Stimulated activated CD8-positive, alpha-beta memory T cell treated with anti-CD3 and anti-CD28 coated beads, Interleukin-12 subunit alpha, Interleukin-12 subunit beta, amount 100 ng/mL, for 1 hour (primary cell): Measurements from ENCODE around the gene FOXN3.

Experiments
- DNase-seq: peaks from one replicate; pipeline ENCODE4 v3.0.0-alpha.2; 2020; ENCODE audit warnings: low read depth

Gene FOXN3

DNA sequence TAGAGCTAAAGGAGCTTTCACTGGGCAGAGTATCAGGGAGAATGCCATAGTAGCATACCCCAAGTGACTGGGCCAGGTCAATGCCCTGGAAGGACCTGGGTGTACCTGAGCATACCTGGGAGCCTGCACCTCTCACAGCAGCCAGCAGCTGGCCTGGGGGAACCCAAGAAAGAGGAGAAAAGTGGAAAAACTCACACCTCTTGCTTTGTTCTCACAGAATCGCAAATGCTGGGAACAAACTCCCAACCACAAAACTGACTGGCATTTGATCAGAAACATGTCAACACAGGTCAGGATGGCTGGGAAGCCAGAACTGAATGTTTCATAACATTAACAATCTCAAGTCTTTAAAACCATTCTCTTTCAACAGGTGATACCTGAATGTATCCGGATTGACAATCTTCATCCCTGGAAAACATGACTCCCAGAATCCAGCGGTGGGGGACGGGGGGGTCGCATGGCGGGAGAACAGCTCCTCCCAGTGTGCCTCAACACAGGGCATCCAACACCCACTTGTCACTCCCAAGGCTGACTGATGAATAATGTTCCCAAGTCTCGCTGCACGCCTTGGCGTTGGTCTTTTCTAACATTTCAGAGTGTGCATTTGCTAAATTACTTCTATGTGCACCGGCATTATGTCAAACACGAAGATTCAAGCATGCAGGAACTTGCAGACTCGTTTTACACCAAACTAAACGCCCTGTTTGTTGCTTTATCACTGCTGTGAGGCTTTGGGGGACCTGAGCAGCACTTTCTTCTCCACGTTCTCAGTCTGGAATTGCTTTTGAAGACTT lies 7.9 kb downstream of the FOXN3 start:
- DNase-seq = no peak

DNA sequence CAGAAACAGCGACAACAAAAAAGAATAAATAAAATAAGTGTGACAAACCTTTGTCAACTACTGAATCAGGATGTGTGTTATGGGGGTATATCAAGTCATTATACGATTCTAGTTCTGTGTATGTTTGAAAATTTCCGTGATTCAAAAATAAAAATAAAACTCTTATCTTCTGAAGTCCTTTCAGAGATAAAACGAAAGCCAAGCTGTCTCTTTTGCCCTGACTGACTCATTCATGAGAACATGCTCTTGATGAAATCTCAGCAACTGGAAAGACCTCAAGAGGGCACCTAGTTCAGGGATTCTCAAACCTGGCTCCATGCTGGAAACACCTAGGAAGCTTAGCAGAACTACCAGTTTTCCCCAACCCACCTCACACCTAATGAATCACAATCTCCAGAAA lies 9.2 kb downstream of the FOXN3 start:
- DNase-seq = no peak

DNA sequence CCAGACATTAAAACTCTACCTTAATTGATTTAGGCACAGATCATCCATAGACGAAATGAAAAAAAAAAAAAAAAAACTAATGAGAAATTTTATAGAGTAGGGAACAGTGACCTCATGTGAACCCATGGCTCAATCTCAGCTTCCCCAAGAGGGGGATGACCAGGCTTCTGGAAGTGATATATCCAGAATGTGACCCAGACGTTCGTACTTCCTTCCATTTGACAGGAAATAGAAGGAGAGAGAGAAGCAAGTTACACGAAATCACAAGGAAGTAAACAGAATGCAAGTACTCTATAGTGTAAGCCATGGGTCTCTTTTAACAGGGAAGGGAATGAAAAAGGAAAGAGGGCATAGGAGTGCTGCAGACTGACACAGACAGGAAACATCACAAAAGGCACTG lies 10.1 kb downstream of the FOXN3 start:
- DNase-seq = no peak

GRCh38 chr14:89406361-89406760 lies 10.7 kb downstream of the FOXN3 start:
- no peak for DNase-seq

- DNase-seq = no peak
Measured at GRCh38 chr14:89405712-89406111, 11.3 kb downstream of the FOXN3 start.

DNA sequence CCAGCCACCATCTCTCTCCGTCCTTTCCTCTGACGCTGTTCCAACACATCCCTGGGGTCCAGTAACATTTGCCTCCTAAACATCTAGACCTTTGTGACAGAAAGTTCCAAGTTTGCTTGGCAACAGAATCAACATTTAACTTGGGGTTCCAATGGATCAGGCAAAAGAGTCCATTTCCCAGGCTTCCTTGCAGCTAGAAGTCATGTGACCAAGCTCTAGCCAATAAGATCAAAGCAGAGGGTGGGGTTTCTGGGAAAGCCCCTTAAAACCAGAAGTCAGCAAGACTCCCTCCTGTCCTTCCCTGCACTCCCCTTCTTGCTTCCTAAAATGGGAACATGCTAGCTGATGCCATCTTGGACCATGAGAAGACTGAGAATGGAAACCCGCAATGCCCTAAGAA lies 14.7 kb downstream of the FOXN3 start:
- DNase-seq = no peak

GRCh38 chr14:89401761-89402160 lies 15.3 kb downstream of the FOXN3 start:
- DNase-seq = no peak

GRCh38 chr14:89401241-89401640 lies 15.8 kb downstream of the FOXN3 start:
- DNase-seq = no peak

DNA sequence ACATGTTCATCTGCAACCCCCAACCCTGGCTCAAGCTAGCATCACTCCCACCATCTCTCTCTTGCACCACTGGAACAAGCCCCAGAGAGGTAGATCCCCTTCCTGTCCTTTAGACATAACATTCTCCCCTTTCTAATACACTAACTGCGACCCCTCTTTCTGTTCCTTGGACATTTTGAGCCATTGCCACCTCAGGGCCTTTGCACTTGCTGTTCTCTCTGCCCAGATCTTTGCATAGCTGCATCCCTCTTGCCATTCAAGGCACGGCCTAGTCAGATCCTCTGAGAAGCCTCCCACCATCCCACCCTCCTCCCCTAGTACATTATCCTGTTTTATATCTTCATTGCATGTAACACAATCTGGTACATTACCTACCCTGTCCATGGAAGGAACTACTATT lies 16.5 kb downstream of the FOXN3 start:
- DNase-seq = no peak

DNA sequence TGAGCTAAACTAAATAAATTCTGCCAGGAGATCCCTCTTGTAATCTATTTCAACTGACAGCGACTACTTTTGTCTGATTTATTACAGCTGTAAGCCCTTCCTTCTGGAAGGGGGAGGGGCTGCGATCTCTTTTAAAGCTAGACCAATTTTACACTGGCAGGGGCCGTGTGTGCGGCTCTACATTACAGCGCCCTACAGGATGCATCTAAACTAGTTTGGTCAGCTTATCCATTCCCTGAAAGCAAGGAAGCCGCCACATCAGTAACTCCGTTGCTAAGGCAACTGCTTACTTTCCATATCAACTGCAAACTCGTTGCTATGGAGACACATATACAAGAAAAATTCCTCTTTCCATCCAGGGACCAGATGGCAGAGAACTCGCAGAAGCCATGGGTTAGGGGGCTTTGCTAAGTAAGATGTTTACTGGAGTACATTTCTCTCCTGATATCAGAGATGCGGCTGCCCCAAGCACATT lies 17.4 kb downstream of the FOXN3 start:
- no peak for DNase-seq

- no peak for DNase-seq
Measured at GRCh38 chr14:89399157-89399556, 17.9 kb downstream of the FOXN3 start.

- DNase-seq = no peak
Measured at GRCh38 chr14:89397569-89398230, 19.3 kb downstream of the FOXN3 start.

DNA sequence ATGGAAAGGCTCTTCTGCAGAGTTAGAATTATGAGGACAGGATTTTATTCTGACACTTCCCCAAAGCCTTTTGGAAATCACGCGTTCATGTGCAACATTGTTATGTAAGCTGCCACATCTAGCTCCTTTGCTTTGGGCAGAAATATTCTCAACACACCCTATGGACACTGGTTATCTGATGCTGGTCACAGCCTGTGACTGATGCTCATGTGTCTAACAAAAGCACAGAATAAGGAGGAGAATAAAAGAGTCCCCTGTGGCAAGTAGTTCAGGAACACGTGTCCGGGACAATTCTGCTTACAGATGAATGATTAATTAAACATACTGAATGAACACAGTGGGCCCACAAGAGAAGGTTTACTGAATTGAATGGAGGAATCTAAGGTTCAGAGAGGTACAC lies 22.1 kb downstream of the FOXN3 start:
- no peak for DNase-seq

DNA sequence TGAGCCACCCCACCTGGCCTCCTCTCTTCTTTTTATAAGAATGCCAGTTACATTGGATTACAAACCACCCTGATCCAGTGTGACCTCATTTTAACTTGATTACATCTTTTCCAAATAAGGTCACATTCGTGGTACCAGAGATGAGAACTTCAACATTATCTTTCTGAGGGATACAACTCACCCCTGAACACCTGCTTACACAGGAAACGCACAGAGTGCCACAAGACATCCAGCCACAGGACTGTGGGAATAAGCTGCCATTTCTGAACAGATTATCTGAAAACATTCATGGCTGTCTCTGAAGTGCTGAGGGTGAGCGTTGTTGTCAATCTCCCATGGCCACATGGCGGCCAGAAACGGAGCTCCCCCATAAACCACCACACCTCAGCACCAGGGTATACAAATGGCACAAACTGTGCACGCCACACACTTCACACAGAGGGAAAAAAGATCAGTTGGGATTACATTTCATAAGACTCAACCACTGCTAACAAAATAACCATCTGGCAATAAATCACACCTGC lies 23.7 kb downstream of the FOXN3 start:
- no peak for DNase-seq

DNA sequence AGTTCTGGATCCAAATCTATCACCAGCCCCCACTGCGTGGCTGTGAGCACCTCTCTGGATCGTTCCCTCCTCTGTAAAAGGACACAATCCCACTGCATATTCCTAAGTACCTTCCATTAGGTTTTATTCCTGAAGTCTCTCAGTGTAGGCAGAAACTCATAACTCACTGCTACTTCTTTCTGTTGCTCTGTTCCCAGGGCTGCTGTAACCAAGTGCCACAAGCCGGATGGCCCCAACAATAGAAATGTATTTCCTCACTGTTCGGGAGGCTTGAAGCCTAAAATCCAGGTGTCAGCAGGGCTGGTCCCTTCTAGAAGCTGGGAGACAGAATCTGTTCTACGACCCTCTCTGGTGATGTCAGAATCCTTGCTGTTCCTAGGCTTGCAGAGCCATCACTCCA lies 24.9 kb downstream of the FOXN3 start:
- DNase-seq = no peak

DNA sequence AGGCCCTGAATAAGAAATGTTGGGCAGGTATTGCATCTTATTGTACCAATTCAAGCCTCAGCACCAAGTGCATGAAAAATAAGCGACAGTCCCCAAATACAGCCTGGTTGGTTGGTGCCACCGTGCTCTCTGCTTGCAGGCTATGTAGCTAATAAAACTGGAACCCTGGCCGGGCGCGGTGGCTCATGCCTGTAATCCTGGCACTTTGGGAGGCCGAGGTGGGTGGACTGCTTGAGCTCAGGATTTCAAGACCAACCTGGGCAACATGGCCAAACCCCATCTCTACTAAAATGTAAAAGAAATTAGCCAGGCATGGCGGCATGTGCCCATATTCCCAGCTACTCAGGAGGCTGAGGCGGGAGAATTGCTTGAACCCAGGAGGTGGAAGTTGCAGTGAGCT lies 25.5 kb downstream of the FOXN3 start:
- no peak for DNase-seq

- no peak for DNase-seq
Measured at GRCh38 chr14:89391123-89391522, 25.9 kb downstream of the FOXN3 start.

- no peak for DNase-seq
Measured at GRCh38 chr14:89388853-89389252, 28.2 kb downstream of the FOXN3 start.

GRCh38 chr14:89387922-89388685 lies 28.9 kb downstream of the FOXN3 start:
- DNase-seq = no peak

DNA sequence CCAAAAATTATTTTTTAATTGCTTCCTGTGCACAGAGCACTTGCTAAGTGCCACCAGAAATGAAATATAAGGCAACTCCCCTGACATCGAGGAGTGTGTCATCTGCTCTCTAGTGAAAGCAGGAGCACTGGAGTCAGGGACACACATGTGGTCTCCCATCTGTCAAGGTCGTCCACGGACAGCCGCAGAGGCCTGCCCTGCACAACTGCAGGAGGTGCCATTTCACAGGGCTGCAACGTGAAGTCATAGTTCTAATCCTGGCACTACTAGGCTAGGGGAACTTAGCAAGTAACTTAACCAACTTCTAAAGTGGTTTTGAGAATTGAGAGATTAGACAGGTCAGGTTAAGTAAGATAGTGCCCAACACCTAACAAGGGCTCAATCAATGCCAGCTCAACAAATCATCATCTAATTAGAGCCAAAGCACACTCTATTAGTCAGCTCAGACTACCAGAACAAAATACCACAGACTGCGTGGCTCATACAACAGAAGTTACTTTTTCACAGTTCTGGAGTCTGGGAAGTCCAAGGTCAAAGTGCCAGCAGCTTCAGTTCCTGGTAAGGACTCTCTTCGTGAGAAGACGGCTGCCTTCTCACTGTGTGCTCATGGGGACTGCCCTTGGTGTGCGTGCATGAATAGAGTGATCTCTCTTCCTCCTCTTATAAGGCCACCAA lies 30.7 kb downstream of the FOXN3 start:
- DNase-seq = no peak

DNA sequence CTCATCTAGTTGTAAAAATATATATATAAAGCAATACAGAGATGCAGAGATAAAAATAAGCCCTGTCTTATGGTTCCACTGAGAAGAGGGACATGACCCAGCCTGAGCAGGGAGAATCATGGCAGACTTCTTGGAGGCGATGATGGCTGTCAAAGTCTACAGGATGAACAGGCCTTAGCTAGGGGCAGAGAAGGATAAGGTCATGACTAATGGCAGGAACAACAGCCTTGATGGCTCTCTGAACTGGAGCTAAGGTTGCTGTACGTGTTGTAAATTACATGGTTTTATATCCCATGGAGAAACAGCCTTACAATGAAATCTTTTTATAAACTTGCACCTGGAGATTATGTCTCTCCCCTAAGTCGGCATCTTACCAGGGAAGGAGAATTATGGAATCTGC lies 32.4 kb downstream of the FOXN3 start:
- no peak for DNase-seq

GRCh38 chr14:89384023-89384422 lies 33.0 kb downstream of the FOXN3 start:
- DNase-seq = no peak
